Measurements from ENCODE around the gene PIAS1.

PIAS1 gene

GRCh38 chr15:68062214-68062613 is 8.1 kb downstream of the PIAS1 start:
- in situ Hi-C loops (cut with MboI; ENCODE audit: low sequenced_read_pairs), result no loop called here

DNA sequence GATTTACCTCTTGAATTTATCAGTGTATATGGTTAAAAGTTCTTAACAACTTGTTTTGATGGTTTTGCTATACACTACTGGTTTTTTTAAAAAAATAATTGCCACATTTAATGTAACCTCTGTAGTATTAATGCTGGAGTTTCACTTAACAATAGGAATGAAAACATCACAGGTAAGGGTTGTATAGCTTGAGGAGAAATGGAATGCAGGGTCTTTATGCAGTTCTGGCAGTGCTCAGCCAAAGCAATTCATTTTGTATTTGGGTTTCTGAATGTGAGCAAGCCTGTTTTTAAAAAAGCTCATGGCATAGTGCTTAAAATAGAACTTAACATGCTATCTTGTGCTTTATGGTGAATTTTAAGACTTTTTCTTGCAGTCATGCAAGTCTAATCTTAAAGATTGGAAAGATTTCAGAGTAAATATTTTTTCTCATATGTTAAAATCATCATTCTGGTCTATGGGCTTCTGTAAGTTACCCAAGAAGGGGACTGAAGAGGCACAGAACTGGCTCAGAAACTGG is 8.9 kb downstream of the PIAS1 start:
- in situ Hi-C loops (cut with MboI; ENCODE audit: low sequenced_read_pairs), result no loop called here

GRCh38 chr15:68063606-68064005 is 9.5 kb downstream of the PIAS1 start:
- in situ Hi-C loops (cut with MboI; ENCODE audit: low sequenced_read_pairs), result no loop called here

GRCh38 chr15:68073576-68074288 is 19.6 kb downstream of the PIAS1 start:
- in situ Hi-C loops (cut with MboI; ENCODE audit: low sequenced_read_pairs), result no loop called here

DNA sequence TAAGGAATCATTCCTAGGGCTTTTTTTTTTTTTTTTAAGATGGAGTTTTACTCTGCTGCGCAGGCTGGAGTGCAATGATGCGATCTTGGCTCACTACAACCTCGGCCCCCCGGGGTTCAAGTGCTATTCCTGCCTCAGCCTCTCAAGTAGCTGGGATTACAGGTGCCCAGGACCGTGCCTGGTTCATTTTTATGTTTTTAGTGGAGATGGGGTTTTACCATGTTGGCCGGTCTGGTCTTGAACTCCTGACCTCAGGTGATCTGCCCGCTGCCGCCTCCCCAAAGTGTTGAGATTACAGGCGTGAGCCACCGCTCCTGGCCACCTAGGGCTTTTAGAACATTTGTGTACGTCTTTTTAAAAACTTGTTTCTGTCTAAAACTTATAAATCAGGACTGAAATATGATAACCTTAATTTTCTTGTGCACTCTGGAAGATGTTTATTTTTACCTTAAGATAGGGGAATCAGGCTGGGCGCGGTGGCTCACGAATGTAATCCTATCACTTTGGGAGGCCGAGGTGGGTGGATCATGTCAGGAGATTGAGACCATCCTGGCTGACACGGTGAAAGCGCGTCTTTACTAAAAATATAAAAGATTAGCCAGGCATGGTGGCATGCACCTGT is 21.8 kb downstream of the PIAS1 start:
- in situ Hi-C loops (cut with MboI; ENCODE audit: low sequenced_read_pairs), result no loop called here

DNA sequence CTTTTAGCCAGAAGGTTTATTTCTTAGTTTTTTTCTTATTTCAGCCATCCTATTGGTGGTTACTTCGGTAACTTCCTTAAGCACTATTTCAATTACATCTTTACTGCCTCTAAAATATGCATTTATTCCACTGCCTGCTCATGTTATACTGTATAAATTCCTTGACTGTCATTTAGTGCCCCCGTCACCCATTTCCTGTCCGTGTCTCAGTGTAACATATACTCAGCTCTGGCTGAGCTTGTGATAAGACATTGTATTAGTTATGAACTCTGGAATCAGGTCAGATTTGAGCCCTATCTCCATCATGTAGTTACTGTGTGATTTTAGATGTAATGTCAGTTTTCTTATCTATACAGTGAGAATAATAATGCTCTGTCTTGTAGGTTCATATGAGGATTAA is 24.2 kb downstream of the PIAS1 start:
- in situ Hi-C loops (cut with MboI; ENCODE audit: low sequenced_read_pairs), result no loop called here

DNA sequence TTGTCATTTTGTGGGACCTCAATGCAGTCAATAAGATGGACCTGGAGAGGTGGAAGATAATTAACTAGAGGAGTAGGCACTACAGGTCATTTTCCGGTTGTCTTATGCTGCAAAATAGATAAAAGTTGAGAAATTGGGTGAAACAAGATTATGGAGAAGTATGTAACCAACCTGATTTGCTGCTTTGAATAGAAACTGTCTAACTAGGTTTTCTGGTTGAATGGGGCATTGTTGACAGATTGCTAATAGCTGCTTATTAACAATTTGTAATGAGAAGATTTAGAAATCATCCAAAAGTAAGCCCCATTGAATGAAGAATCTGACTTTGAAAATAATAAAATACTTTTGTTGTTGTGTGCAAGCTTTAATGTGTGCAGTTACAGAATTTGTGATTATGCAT is 26.2 kb downstream of the PIAS1 start:
- in situ Hi-C loops (cut with MboI; ENCODE audit: low sequenced_read_pairs), result no loop called here

DNA sequence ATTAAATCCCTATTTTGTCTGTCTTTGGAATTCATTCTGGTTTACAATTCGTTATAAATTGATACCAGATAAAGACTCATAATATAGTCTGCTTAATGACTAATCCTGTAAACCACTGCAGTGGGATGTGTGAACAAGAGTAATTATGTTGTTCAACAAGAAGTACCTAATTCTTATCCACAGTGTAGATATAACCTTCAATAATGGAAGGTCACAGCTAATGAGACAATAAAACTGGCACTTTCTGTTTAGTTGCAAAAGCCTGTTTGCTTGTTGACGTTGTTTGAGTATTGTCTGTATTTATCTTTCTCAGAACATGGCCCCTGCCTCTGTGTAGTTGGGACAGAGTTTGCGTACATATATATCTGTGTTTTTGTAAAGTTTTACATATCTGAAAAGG is 26.7 kb downstream of the PIAS1 start:
- in situ Hi-C loops (cut with MboI; ENCODE audit: low sequenced_read_pairs), result no loop called here

GRCh38 chr15:68081869-68082505 is 27.9 kb downstream of the PIAS1 start:
- in situ Hi-C loops (cut with MboI; ENCODE audit: low sequenced_read_pairs), result no loop called here

- in situ Hi-C loops (cut with MboI; ENCODE audit: low sequenced_read_pairs), result no loop called here
Observed at GRCh38 chr15:68082735-68083134, 28.6 kb downstream of the PIAS1 start.

- in situ Hi-C loops (cut with MboI; ENCODE audit: low sequenced_read_pairs), result no loop called here
Observed at GRCh38 chr15:68083463-68083862, 29.3 kb downstream of the PIAS1 start.

GRCh38 chr15:68085052-68085451 is 30.9 kb downstream of the PIAS1 start:
- in situ Hi-C loops (cut with MboI; ENCODE audit: low sequenced_read_pairs), result no loop called here

- in situ Hi-C loops (cut with MboI; ENCODE audit: low sequenced_read_pairs), result no loop called here
Observed at GRCh38 chr15:68091743-68092142, 37.6 kb downstream of the PIAS1 start.

DNA sequence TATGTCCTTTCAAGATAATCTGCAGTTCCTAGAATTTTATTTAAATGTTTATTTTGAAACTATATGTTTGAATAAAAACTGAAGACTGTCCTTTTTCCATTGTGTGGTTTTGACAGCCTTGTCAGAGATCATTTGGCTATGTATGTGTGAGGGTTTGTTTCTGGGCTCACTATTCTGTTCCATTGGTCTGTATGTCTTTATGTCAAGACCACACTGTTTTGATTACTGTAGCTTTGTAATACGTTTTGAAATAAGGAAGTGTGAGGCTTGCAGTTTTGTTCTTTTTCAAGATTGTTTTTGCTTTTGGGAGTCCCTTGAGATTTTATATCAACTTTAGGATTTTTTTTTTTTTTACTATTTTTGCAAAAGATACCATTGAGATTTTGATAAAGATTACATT is 42.0 kb downstream of the PIAS1 start:
- in situ Hi-C loops (cut with MboI; ENCODE audit: low sequenced_read_pairs), result no loop called here

GRCh38 chr15:68097029-68097428 is 42.9 kb downstream of the PIAS1 start:
- in situ Hi-C loops (cut with MboI; ENCODE audit: low sequenced_read_pairs), result no loop called here

DNA sequence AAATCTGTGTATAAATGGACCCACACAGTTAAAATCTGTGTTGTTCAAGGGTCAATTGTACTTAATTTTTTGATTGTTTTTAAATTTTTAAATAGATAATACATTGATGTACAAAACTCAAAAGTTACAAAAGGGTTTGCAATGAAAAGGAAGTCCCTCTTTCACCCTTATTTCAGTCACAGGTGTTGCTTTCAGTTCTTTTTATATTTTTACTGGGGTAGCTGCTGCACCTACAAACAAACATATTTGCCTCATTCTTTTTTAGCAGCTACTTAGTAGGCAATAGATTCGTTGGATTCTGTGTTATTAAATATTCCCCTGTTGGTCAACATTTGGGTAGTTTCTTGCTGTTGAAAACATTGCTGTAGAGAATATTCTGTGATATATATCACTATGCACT is 44.4 kb downstream of the PIAS1 start:
- in situ Hi-C loops (cut with MboI; ENCODE audit: low sequenced_read_pairs), result no loop called here

- in situ Hi-C loops (cut with MboI; ENCODE audit: low sequenced_read_pairs), result no loop called here
Observed at GRCh38 chr15:68100194-68100593, 46.1 kb downstream of the PIAS1 start.

DNA sequence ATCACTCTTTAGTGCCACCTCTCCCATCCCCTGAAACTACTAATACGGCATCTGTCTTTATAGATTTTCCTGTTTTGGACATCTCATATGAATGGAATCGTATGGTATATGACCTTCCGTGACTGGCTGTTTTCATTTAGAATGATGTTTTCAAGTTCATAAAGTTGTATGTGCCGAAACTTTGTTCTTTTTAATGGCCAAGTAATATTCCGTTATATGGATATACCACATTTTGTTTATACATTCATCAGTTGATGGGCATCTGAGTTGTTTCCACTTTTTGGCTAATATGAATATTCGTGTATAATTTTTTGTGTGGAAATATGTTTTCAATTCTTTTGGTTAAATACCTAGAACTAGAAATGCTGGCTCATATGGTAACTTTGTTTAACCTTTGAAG is 49.5 kb downstream of the PIAS1 start:
- in situ Hi-C loops (cut with MboI; ENCODE audit: low sequenced_read_pairs), result no loop called here

DNA sequence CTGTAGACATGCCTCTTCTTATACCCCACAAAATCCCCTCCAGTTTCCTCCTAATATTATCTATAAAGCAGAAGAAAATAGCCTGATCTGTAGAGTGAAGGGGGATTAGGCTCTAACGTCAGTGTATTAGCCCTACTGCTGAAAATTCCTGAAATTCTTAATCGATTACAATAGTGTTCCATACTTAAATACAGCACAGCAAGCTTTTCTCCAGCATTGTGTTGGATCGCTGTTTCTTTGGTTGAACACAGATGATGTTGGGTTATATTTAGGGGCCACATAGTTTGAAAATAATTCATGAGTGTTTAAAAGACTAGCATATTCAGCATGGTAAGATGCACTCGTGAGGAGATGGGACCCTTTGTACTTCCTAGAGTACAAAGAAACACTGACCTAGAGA is 52.5 kb downstream of the PIAS1 start:
- in situ Hi-C loops (cut with MboI; ENCODE audit: low sequenced_read_pairs), result no loop called here

DNA sequence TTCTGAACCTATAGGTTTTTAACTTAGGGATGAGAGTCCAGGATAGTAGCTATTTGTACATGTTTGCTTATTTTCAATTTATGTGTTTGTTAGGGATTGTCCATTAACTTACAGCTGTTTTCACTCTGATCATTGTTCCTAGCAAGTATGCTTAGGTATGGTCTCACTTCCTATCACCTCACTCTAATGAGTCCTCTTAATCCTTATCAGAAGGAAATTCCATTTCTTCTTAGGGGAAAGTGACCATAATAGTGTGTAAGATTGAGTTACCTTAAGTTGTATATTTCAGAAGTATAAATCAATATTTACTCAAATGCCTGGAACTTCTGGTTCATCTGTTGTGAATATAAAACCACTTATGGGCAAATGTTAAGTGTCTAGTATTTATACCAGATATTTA is 53.0 kb downstream of the PIAS1 start:
- in situ Hi-C loops (cut with MboI; ENCODE audit: low sequenced_read_pairs), result no loop called here

DNA sequence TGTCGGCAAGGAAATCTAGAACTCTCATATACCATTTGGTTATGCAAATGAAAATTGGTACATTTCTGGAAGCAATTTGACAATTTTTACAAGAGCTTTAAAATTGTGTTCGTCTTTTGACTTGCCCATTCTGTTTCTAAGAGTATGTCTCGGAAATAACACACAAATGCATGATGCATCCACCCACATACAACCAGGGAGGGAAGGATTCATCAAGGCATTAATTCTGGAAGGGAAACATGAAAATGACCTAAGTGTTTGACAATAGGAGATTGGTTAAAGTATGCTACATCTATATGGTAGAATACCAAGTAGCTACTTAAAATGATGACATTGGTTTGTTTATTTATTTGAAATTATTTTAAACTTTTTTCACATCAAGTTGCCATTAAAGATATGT is 58.6 kb downstream of the PIAS1 start:
- in situ Hi-C loops (cut with MboI; ENCODE audit: low sequenced_read_pairs), result no loop called here

DNA sequence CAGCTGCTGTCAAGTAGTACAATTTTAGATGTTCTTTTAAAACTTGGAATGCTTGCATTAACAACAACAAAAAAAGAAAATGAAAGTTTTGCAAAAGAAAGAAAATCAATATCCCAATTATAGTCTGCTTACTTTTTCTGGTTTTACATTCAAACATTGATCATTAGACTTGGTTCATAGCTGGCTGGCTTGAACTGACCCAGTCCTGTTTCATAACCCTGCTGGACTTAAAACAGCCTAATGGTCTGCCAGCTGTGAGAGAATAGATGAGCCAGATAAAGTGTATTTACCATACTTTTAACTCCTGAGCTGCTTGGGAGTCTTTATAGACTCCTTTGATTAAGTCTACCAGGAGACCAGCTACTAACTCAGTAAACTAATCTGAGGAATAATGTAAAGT is 59.2 kb downstream of the PIAS1 start:
- in situ Hi-C loops (cut with MboI; ENCODE audit: low sequenced_read_pairs), result no loop called here

Data from hTERT RPE-1 (cell line).